Activated T-cell treated with anti-CD3 and anti-CD28 coated beads, Interleukin-2, amount 50 U/mL, for 1 hour (primary cell): ENCODE measurements around the gene SLC37A2.

Source experiments
- DNase-seq: peaks from one replicate; pipeline ENCODE4 v3.0.0-alpha.2; 2020

SLC37A2 gene

GRCh38 chr11:125112208-125112604 is 49.1 kb downstream of the SLC37A2 start:
- DNase-seq: no peak

- DNase-seq: no peak
These were observed 51.4 kb downstream of the SLC37A2 start for GRCh38 chr11:125114518-125114917.

DNA sequence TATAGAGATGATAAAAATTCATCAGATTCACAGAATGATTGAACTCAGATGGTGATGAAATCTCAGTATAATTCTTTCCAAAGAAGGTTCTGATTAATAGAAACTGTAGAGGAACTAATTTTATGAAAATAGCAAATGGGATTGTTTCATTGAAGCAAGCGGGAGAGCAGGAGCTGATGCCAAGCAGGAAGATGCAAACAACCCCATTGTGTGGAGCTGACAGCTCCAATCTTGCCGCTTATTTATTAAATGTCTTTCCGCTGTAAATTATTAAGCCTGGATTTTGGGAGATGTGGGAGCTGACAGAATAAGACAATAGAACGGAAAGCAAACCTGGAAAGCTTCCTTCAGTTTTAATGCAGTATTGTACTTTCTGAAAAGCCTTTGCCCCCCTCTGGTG is 54.3 kb downstream of the SLC37A2 start:
- DNase-seq: no peak

DNA sequence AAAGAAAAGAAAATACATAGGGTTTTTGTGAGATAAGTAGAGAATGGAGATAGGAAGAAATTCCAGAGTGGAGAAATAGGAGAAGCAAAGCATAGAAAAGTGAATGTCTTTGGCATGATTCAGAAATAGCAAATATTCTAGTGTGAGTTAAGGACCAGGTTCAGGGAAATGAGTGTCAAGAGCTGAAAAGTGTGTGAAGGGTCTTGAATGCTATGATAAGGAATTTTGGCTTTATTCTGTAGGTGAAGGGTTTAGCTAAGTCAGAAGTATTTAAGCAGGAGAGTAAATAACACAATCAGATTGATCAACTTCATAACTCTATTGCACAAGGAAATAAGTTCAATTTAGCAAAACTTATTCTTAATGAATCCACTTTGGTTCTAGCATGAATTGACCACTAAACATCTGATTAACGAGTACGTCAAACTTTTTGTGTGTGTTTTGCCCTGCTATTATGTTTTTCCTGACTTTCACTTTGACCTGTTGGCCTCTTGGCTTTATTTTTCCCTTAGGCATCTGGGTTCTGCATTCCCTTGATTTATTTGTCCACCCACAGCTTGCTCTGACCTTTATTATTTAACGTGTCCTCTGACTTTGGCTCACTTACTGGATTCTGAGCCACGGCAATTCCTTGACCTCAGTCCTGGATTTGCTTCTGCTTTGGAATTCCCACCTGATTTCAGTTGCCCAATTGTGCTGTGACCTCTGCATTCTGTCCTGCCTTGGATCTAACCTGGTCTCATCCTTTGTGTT is 60.3 kb downstream of the SLC37A2 start:
- no peak for DNase-seq

- peak; percentile 31 for DNase-seq
These were observed 61.0 kb downstream of the SLC37A2 start for GRCh38 chr11:125123947-125124617.

GRCh38 chr11:125124618-125124992 is 61.5 kb downstream of the SLC37A2 start:
- no peak for DNase-seq

DNA sequence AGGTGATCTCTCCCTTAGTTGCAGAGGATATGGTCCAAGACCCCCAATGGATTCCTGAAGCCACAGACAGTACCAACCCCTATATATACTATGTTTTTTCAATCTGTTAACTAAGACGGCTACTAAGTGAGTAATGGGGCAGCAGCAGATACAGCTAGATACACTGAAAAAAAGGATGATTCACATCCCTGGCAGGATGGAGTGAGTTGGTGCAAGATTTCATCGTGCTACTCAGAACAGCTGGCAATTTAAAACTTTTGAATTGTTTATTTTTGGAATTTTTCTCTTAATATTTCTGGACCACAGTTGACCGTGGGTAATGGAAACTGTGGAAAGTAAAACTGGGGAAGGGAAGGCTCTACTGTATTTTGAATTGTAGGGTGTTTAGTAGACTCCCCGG is 65.3 kb downstream of the SLC37A2 start:
- DNase-seq: no peak

GRCh38 chr11:125129316-125129993 is 66.3 kb downstream of the SLC37A2 start:
- DNase-seq: no peak

DNA sequence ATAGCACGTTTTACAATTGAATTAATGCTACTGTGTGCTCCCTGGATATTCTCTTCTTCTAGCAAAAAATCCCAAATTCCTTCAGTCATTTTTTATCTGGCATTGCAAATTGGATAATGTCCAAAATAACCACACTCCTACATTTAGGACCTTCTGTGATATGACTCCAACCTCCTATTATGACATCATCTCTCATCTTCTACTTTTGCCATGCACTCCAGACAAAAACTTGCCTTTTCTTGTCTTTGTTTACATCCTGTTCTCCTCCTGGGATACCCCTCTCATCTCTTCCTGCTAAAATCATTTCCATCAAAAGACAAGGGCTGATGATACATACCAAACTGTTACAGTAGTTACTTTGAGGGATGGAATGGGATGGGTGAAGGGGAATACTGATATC is 69.0 kb downstream of the SLC37A2 start:
- DNase-seq: no peak

DNA sequence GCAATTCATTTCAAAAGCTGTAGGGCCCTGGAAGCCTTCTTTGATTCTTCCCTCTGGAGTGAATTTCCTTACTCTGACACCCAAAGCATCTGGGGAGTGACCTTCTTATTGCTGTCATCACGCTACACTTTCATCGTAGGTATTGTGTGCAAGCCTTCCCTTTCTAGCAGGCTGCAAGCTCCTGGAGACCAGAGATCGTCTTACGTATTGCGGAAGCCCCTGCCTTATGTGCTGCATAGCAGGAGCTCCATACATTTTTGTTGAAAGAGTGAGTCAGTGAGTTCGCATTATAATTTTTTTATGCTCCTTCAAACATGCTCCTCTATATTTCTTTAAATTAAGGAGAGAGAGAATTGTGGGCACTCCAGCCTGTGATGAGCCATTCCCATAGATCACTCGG is 69.5 kb downstream of the SLC37A2 start:
- no peak for DNase-seq

GRCh38 chr11:125136001-125136400 is 72.9 kb downstream of the SLC37A2 start:
- DNase-seq: no peak

DNA sequence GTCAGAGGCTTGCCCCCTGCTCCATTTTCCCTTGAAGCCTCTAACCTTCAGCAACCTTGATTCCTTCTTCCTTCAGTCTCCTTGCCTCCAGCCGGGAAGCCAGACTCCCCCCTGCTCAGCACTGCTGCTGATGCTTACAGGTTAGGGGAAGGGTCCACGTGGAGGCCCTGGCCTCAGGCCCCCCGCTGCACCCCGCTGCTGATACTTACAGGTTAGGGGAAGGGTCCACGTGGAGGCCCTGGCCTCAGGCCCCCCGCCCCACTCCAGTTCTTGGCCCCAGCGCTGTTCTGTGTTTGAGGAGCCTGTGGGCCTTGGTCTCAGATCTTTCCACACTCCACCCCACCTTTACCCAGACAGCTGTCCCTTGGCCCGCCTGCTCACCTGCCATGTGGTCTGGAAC is 75.9 kb downstream of the SLC37A2 start:
- DNase-seq: no peak

DNA sequence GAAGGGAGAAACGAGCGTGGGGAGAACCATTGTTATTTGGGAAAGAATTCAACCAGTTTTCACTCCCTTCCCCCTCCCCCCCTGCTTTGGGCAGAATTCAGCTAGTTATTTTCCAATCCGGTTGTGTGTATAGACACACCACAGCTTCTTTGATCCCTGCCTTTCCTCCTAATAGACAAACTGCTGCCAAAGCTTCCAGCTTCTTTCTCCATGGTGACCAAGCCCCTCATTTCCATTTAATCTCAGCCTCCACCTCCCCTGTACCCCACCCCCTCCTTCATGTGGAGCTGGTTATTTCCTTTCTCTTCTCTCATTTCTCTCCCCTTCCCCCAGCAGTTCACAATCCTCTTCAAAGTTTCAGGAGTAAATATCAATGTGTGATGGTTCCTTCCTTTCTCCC is 76.7 kb downstream of the SLC37A2 start:
- no peak for DNase-seq
